ENCODE data around the gene FIBP. TPM values are rescaled to one million over a fixed set of nuclear protein-coding genes. Genes with fewer than 3 reads are reported as not detected.
A peak's percentile ranks its signal among the peaks of the same experiment; 100 is the strongest.

The FIBP gene
- total and polyA plus RNA-seq, 2 of the 4 experiments (the other 2 are of a cell fraction): 141 to 182 TPM

DNA sequence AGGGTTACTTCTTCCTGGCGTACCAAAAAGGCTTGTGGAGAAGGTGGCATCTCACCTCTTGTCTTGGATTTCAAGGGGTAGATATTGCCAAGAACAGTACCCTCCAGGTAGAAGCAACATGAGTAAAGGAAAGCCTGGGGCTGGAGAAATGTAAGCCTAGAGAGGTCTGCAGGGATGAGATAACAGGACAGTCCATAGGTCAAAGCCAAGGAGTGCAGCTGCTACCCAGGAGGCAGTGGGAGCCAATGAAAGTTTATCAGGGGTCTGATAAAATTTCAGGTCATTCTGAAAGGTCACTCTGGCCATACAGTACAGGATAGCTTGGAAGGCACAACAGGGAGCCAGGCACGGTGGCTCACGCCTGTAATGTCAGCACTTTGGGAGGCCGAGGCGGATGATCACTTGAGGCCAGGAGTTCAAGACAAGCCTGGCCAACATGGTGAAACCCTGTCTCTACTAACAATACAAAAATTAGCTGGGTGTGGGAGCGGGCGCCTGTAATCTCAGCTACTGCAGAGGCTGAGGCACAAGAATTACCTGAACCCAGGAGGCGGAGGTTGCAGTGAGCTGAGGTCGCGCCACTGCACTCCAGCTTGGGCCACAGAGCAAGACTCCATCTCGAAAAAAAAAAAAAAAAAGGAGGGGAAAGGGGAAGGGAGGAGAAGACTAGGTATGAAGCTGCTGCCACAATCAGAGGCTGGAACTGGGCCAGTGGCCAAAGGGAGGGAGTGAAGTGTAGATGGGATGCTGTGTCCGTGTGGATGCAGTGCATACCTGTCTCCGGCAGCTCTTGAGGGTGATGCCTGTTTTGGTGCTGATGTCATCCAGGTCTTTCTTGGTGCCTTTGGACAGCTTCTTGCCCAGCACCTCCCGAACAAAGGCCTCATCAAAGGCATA is 1.2 kb downstream of the FIBP start:
- dilution Hi-C loops (cut with HindIII; ENCODE audit: low sequenced_read_pairs, unreplicated experiment) (no loop called here), intact Hi-C loops (cut with micrococcal nuclease) (no loop called here), in situ Hi-C loops (cut with MboI; ENCODE audit: low sequenced_read_pairs) (no loop called here)
- H2BK5ac ChIP-seq (ENCODE audit: low read depth, low read length, poor library complexity, severe bottlenecking): no peak overlapping the region
- H2AFZ ChIP-seq (replicated peaks; ENCODE audit: low read length, poor library complexity): no peak overlapping the region
- TF ChIP-seq, protein P1, sequence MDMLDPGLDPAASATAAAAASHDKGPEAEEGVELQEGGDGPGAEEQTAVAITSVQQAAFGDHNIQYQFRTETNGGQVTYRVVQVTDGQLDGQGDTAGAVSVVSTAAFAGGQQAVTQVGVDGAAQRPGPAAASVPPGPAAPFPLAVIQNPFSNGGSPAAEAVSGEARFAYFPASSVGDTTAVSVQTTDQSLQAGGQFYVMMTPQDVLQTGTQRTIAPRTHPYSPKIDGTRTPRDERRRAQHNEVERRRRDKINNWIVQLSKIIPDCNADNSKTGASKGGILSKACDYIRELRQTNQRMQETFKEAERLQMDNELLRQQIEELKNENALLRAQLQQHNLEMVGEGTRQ (IDR thresholded peaks at IDR 0.05; ENCODE audit: low read depth, low read length): no peak
- no peak for TF ChIP-seq CHD1 (IDR thresholded peaks at IDR 0.05; ENCODE audit: low read depth, low read length)
- TF ChIP-seq RFX5 (IDR thresholded peaks at IDR 0.05; ENCODE audit: low read depth, low read length): no peak
- TF ChIP-seq RAD21 (IDR thresholded peaks at IDR 0.05; ENCODE audit: low read length): no peak
- TF ChIP-seq MAZ (IDR thresholded peaks at IDR 0.05; ENCODE audit: borderline replicate concordance, low read depth, low read length): no peak
- TF ChIP-seq MAFK (IDR thresholded peaks at IDR 0.05; ENCODE audit: low read depth, low read length): no peak
- TF ChIP-seq POLR2A (IDR thresholded peaks at IDR 0.05; ENCODE audit: low read depth, low read length): no peak
- no peak for TF ChIP-seq NFE2L2 (IDR thresholded peaks at IDR 0.05; ENCODE audit: low read depth, low read length)
- TF ChIP-seq BHLHE40 (IDR thresholded peaks at IDR 0.05; ENCODE audit: low read depth, low read length): no peak
- no peak for TF ChIP-seq CEBPB (IDR thresholded peaks at IDR 0.05; ENCODE audit: low read depth, low read length)
- no peak for TF ChIP-seq SMC3 (IDR thresholded peaks at IDR 0.05; ENCODE audit: low read depth, low read length)
- no peak for TF ChIP-seq MXI1 (IDR thresholded peaks at IDR 0.05; ENCODE audit: borderline replicate concordance, low read depth, low read length)
- H3K9me3 ChIP-seq (ENCODE audit: control insufficient read depth, insufficient read depth, low read length): no peaks in the 10 kb centered on the region
- H3K56ac ChIP-seq (ENCODE audit: extremely low read depth, insufficient read depth, low read length): no peak overlapping the region
- H2BK15ac ChIP-seq (ENCODE audit: low read depth, low read length): no peak overlapping the region
- H4K91ac ChIP-seq (ENCODE audit: insufficient read depth, low read depth, low read length): peak overlapping the region; percentile 49
- no peak for ATAC-seq (ENCODE audit: low read depth)
- H4K5ac ChIP-seq (ENCODE audit: low read depth, low read length): no peak overlapping the region
- no peaks in the 10 kb centered on the region for H3K27me3 ChIP-seq (ENCODE audit: control insufficient read depth, insufficient read depth, low read length)
- H3K36me3 ChIP-seq (ENCODE audit: control insufficient read depth, insufficient read depth, low read length): peaks cover 43% of the 10 kb centered on the region
- ChIA-PET POLR2A (ENCODE audit: unreplicated experiment) (interaction anchor here (0.6 to 1.6 kb wide), 2 partner anchors 13 to 16 kb away, joined by 4 to 6 read pairs; partner anchors contain the start of gene FOSL1), CTCF (interaction anchor here (1.2 to 2.0 kb wide), 4 partner anchors 8 to 101 kb away, joined by 3 to 8 read pairs (median 4); partner anchors contain the start of gene EFEMP2)
- WGBS, 2 experiments (ENCODE audit: extremely low coverage in 2 of 2, insufficient read length in 1 of 2): 80% methylated on average over 3 of the region's 14 CpGs; no CpG with 5 or more reads in 1 of the 2 experiments
- H3K4me2 ChIP-seq (ENCODE audit: low read depth, low read length): peak overlapping the region; percentile 91
- peak overlapping the region; percentile 98 for H3K4ac ChIP-seq (ENCODE audit: low read depth, low read length)
- H3K14ac ChIP-seq (replicated peaks; ENCODE audit: low read depth, low read length): peak overlapping the region; percentile 99; the same call in 1 of the 2 replicates
- H4K20me1 ChIP-seq (ENCODE audit: insufficient read depth, low read length): peaks cover 37% of the 10 kb centered on the region
- no TSS peak for BruUV-seq (replicated peaks)
- H2AK5ac ChIP-seq (ENCODE audit: low read depth, low read length): peak overlapping the region; percentile 90
- DNase-seq: no peak
- H4K8ac ChIP-seq (ENCODE audit: low read depth in 2 of 2, low read length in 2 of 2): peak overlapping the region in 1 of 2 experiments; percentile 74; a peak in 1 of 4 replicates
- peak overlapping the region; percentile 85 for H3K27ac ChIP-seq (ENCODE audit: insufficient read depth, low read length)
- H2AK9ac ChIP-seq (replicated peaks; ENCODE audit: low read depth, low read length, poor library complexity): peak overlapping the region; percentile 98
- H3K23ac ChIP-seq (ENCODE audit: low read depth, low read length): peak overlapping the region; percentile 99; the same call in 1 of the 2 replicates
- H3K4me3 ChIP-seq (ENCODE audit: insufficient read depth, low read depth, low read length): peak overlapping the region; percentile 81
- H3K9me1 ChIP-seq (ENCODE audit: insufficient read depth, low read length): no peaks in the 10 kb centered on the region
- H2BK120ac ChIP-seq (ENCODE audit: low read depth, low read length): no peak overlapping the region
- H3K79me1 ChIP-seq (ENCODE audit: low read depth in 1 of 2, low read length in 2 of 2): peaks cover 9 to 65% of the 10 kb centered on the region in 2 experiments
- H3K9ac ChIP-seq (ENCODE audit: low read depth, low read length): peak overlapping the region; percentile 78
- H3K18ac ChIP-seq (ENCODE audit: low read depth, low read length): no peak overlapping the region
- H3K4me1 ChIP-seq (ENCODE audit: control insufficient read depth, insufficient read depth, low read length): peaks cover 11% of the 10 kb centered on the region
- no peak overlapping the region for H2BK20ac ChIP-seq (ENCODE audit: low read depth, low read length)
